GM19239 (cell line): ENCODE results near the gene OSGIN1.

ENCODE experiments used
- DNase-seq: peaks from one replicate; pipeline ENCODE4 v3.0.0; 2011; ENCODE audit warnings: low spot score; ENCODE audit not compliant: insufficient read length
- FAIRE-seq: peaks from 2 replicates; lab custom pipeline; 2011; peaks lifted over from hg19 to GRCh38; lab: Jason Lieb, UNC

Gene OSGIN1

DNA sequence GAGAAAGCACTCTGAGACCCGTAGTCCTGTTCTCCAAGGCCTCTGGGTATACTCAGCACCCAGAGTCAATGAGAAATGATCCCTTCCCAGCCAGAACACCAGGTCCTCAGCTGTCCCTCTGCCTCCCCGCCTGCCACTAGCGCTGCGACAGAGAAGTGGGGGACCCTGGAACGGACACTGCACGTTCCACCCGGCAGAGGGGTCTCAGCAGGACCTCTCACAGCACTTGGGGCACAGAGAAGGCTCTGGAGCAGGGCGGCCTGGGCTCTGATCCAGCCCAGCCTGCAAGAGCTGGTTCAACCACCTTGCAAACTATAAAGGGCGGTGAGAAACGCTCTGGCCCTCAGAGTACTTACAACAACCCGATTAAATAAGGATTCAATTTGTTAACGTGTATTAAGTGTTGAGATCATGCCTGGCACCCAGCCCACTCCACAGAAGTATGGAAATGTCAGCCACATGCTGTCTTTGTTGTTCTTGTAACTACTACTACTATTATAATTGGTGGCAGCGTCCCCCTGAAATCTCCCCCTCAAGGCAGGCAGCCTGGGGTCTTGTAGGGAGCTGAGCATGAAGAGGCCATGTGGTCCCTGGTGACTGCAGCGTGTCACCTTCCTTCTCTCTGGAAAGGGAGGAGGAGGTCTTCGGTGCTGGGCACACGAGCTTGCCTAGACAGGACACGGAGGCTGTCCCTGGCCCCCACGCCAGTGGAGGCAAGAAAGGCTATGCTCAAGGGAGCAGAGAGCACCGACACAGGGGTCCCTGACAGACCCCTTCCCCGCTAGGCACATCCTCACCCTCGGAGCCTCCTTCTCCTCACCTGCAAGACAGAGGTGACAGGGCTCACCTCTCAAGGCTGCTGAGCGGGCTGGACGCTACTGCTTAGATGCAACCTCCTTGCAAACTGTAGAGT, 2.4 kb downstream of the OSGIN1 start:
- no peak for DNase-seq
- no peak for FAIRE-seq

DNA sequence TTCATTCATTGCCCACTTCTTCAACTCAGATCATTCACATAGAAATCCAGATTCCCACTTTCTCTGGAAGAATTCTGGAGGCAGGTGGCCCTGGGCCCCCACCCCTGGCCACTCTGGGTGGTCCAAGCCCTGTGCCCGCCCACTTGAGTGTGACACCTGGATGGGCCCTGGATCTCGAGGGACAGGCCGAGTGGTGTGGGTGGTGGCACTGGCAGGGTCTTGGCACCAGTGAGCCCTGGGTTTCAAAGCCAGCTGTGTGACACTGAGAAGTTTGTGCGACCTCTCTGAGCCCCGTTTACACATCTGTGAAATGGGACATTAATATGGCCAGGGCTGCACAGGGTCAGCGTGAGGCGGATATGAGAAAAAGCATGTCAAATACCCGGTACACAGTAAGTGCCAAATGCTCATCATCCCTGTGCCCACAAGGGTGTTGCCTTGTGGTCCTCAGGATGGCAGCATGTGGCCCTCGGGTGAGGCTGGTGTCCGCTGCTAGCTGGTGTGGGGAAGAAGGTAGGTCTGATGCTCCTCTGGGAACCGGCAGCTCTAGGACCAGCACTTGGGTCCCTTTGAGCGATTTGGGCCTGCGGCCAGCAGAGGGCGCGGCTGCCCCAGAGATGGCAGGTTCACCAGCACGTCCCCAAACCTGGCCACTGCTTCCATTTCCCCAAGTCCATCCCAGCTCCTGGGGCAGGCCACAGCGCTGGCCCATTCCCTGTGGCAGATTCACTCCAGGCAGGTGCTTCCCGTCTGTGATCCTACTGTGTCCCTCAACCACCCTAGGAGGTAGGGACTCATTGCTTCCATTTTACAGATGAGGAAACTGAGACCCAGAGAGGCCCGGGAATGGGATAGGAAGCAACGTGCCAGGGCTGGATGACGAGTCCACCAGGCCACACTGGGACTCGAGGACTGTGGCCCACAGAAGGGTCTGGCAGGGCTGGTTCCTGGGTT, 3.6 kb downstream of the OSGIN1 start:
- DNase-seq (peak; percentile 88), FAIRE-seq (peak; percentile 84)

DNA sequence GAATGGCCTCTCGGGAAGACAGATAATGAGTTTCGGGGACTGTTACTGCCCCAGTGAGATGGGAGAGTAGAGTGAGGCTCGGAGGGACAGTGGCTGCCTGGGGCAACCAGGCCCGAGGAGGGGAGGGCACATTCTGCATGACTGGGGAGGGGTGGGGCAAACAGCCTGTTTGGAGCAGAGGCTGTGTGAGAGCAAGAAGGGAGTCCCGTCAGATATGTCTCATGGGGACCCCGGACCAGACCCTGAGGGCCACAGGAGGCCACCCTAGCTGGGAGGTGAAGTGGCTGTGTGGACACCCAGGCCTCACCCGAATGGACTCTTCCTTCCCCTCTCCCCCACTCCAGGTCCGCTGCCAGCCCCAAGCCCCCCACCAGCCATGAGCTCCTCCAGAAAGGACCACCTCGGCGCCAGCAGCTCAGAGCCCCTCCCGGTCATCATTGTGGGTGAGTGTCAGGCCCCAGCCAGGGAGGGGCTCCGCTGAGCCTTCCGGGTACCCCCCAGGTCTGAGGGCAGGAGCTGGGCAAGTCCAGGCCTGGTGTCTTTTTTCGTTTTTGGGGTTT, 4.3 kb downstream of the OSGIN1 start:
- no peak for DNase-seq
- FAIRE-seq: no peak

DNA sequence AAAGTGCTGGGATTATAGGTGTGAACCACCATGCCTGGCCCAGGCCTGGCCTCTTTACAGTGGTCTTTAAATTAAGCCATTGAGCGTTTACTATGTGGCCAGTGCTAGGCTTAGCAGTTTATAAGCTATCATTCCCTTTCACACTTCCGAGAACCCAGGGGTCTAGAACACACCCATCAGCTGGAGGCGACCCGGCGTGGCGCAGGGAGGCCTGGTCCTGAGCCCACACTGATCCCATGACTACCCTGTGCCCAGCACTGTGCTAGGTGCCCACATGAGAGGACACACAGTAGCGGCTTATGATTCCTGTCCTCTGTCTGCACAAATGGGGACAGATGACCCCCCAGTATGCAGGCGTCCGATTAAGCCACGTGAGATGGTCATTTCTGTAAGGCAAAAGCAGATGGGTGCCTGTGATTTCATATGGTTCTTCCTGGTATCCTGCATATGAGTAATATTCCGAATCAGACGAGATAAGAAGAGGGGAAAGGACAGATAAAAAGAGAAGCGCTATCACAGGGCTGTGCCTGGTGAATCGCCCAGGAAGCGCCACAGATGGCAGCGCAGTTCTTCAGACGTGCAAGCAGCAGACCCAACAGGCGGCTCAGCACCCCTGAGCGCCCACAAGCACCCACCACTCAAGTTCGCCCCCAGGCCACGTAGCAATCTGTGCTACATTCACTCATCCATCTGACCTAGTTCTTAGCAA, 5.3 kb downstream of the OSGIN1 start:
- no peak for DNase-seq

DNA sequence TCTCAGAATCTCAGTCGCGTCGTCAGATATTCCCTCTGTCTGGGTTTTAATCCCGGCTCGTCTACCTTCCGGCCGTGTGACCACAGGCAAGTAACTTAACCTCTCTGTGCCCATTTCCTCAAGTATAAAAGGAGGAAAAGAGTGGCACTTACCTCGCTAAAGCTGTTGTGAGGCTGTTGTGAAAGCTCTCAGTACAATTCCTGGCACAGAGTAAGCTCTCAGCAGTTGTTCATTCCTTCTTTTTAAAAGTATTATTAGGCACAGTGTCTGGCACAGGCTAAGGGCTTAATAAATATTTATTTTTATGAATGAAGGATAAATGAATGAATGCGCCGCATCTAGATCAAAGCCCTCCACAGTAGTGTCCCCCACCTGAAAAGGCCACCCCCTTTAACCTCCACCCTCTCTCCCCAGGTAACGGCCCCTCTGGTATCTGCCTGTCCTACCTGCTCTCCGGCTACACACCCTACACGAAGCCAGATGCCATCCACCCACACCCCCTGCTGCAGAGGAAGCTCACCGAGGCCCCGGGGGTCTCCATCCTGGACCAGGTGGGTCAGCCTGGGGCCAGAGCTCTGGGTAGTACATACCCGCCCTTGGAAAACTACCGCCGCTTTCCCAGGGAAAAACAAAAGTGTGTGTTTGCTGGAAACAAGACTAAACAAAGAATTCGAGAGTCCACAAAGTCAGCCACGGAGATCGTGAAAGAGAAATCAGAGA, 6.0 kb downstream of the OSGIN1 start:
- DNase-seq (no peak), FAIRE-seq (no peak)

More for the DNA sequence above, 5.3 kb downstream of the OSGIN1 start:
- no peak for FAIRE-seq

DNA sequence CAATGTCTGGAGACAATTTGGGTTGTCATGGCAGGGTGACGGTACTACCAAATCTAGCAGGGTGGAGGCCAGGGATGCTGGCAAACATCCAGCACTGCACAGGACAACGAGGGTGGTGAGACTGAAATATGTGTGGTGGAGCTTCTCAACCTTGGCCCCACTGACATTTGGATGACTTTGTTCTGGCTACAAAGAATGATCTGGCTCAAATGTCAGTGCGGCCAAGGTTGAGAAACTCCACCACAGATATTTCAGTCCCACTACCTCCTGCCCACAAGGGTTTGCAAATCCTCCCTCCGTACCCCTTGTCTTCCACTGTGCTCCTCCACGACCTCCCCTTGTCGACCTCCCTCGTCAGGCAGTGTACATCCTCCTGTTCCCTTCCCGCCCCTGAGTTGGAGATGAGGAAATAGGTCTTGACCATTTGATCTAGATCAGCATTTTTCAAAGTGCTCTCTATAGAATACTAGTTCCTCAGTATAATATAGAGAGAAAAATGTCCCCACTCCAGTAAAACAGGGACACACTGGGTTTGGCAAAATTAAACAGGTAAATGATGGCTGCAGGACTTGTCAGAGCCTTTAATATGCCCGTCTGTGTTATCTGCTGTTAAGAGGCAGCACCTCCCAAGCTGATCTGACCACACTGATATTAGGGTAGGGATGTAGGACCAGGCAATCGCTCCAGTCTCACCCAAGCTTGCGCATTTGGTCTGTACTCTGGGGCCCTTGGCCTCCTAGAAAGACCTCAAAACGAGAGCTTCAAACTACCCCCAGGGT, 6.8 kb downstream of the OSGIN1 start:
- no peak for FAIRE-seq
- no peak for DNase-seq

DNA sequence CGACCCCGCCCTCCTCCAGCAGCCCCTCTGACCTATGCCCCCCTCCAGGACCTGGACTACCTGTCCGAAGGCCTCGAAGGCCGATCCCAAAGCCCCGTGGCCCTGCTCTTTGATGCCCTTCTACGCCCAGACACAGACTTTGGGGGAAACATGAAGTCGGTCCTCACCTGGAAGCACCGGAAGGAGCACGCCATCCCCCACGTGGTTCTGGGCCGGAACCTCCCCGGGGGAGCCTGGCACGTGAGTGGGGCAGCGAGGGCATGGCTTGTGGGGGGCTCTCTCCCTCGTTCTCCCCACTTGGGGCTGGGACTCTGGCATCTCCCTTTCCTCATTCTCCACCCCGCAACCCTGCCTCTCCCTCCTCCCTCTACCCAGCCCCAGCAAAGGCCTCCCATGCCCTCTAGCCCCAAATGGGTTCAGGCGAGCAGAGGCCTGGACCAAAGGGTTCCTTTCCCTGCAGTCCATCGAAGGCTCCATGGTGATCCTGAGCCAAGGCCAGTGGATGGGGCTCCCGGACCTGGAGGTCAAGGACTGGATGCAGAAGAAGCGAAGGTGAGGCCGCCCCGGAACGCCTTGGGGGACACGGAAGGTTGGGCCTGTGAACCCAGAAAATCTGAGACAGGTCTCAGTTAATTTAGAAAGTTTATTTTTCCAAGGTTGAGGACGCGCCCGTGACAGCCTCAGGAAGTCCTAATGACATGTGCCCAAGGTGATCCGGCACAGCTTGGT, 7.6 kb downstream of the OSGIN1 start:
- FAIRE-seq (no peak), DNase-seq (no peak)

DNA sequence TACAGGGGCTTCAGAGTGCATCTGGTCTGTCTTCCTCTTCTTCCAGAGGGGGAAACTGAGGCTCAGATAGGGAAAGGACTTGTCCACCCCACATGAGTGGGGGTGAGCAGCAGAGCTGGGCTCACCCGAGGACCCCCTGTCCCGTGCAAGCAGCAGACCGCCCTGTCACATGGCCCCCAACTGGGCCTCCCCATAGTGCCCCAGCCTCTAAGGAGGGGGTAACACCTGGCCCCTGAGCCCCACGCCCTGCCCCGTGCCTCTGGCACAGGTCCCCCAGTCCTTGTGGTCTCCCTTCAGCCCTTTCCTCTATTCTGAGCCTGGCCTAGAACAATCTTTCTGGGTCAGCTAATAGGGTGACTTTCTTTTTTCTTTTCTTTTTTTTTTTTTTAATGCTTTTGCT, 8.6 kb downstream of the OSGIN1 start:
- DNase-seq: no peak
- FAIRE-seq: no peak

DNA sequence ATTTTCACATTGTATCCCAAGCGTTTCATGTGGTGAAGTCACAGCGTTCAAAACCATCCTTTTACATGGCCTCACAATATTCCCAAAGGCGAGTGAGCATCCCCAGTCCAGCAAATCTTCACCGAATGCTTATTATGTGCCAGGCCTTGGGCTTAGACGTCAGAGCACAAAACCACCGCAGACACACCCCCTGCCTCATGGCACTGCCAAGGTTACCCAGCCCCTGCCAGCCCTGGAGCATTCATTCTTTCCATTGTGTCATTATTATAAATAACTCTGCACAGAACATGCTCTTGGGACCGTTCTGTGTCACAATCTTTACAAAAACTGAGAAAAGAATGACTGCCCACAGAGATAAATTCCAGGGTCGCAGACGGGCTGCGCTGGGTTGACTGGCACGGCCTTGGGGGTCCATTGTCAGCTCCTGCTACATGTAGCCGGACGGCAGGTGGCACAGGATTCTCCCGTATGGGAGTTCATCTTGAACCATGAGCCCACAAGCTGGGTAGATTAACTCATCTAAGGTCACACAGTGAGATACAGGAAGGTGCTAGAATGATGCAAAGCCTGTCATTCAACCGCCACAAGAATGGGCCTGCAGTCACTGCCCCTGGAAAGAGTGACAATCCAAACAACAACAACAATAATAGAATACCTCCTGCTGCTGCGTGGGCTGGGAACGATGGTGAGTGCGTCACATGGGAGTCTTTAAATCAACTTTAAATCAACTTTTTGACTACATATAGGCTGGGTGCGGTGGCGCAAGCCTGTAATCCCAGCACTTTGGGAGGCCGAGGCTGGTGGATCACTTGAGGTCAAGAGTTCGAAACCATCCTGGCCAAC, 10.5 kb downstream of the OSGIN1 start:
- FAIRE-seq (no peak), DNase-seq (no peak)

DNA sequence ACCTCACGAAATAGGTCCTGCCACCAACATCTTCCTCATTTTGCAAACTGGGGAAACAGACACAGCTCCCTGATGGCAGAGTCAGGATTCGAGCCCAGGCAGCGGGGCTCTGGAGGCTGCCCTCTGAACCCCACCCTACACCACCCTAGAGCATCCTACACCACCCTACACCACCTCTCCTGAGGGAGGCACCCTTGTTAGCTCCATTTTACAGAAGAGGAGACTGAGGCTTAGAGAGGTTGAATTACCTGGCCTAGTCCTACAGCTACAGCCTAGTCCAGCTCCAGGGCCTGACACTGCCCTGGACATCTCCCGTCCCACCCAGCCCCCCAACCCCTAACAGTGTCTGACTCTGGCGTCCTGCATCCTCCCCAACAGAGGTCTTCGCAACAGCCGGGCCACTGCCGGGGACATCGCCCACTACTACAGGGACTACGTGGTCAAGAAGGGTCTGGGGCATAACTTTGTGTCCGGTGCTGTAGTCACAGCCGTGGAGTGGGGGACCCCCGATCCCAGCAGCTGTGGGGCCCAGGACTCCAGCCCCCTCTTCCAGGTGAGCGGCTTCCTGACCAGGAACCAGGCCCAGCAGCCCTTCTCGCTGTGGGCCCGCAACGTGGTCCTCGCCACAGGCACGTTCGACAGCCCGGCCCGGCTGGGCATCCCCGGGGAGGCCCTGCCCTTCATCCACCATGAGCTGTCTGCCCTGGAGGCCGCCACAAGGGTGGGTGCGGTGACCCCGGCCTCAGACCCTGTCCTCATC, 11.8 kb downstream of the OSGIN1 start:
- FAIRE-seq (no peak), DNase-seq (no peak)

DNA sequence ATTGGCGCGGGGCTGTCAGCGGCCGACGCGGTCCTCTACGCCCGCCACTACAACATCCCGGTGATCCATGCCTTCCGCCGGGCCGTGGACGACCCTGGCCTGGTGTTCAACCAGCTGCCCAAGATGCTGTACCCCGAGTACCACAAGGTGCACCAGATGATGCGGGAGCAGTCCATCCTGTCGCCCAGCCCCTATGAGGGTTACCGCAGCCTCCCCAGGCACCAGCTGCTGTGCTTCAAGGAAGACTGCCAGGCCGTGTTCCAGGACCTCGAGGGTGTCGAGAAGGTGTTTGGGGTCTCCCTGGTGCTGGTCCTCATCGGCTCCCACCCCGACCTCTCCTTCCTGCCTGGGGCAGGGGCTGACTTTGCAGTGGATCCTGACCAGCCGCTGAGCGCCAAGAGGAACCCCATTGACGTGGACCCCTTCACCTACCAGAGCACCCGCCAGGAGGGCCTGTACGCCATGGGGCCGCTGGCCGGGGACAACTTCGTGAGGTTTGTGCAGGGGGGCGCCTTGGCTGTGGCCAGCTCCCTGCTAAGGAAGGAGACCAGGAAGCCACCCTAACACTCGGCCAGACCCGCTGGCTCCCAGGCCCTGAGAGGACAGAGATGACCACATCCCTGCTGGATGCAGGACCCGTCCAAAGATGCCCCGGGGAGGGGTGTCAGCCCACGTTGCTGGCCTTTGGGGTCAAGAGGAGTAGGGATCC, 12.6 kb downstream of the OSGIN1 start:
- DNase-seq (no peak), FAIRE-seq (no peak)

DNA sequence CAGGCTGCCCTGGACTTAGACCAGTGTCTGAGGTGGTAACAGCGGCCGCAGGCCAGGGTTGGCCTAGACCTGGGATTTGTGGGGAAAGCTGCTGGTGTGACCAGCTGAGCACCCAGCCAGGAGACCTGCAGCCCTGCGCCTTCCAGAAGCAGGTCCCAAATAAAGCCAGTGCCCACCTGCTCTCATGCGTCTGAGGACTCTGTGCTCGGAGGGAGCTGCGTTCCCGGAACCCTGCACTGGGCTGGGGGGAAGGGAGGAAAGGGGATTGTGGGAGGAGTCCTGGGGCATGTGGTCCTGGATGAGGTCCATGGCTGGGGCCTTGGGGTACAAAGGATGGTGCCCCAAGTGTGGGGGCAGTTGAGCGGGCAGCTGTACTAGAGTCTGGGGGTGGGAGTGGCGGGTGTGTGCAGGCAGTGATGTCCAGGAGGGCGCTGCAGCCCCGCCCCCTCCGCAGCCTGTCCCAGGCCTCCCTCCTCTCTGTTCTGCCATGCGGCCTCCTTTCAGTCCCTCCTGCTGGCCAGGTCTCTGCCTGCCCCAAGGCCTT, 13.2 kb downstream of the OSGIN1 start:
- no peak for DNase-seq
- FAIRE-seq: no peak

DNA sequence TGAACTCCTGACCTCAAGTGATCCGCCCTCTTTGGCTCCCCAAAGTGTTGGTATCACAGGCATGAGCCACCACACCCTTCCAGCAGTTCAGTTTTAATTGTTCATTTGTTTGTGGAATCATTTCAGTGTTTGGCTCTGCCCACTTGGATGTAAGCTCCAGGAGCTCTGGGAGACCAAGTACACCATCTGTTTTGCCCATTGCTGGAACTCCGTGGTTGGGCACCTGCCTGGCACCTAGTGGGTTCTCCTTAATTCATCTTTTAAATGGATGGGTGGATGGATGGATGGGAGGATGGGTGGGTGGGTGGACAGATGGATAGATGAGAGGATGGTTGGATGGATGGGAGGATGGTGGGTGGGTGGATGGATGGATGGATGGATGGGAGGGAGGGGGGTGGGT, 14.1 kb downstream of the OSGIN1 start:
- DNase-seq (no peak), FAIRE-seq (no peak)

DNA sequence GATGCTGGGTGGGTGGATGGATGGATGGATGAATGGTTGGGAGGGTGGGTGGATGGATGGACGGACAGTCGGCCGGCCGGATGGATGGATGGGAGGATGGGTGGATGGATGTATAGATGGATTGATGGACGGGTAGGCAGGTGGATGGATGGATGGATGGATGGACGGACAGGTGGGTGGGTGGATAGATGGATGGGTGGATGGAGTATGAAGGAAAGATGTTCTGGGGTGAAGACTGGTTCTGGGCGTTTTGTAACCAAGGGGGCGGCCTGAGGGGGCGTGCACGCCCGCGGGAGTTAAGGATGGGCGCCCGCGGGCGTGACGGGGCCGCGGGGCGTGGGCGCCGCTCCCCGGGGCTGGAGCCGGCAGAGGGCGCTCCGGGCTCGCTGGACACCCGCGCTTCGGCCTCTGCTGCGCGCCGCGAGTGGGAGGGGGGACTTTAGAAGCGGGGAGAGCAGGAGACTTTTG, 14.8 kb downstream of the OSGIN1 start, which contains the start of gene NECAB2:
Gene NECAB2, plus strand, starts transcription at position 407 of the 468 bp plus-strand sequence. CDS start 405 bp downstream, outside the sequence.
- DNase-seq (peak; percentile 73), FAIRE-seq (no peak)

DNA sequence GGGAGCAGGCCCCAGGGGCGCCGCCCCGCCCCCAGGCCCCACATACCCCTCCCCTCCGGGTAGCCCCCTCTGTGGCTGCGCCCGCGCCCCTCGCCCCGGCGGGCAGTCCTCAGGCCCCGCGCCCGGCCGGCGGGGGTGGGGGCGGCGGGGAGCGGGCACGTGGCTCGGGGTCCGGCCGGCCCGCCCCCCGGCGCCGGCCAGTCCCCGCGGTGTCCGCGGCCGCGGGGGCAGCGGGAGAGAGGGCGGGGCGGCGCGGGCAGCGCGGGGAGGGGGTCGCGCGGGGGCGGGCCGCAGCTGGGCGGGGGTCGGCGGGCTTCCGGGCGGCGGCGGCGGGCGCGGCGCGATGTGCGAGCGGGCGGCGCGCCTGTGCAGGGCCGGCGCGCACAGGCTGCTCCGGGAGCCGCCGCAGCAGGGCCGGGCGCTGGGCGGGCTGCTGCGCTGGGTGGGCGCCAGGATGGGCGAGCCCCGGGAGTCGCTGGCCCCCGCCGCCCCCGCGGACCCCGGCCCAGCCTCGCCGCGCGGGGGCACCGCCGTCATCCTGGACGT, 15.3 kb downstream of the OSGIN1 start:
- no peak for DNase-seq

More for the DNA sequence above, 15.3 kb downstream of the OSGIN1 start:
- no peak for FAIRE-seq
